Gastroesophageal sphincter (tissue), 3 donors: ENCODE results near the gene CENPK.

Experiments
- CTCF ChIP-seq, 4 experiments: fragments of 200-600 bp in 2 of 4; fragments of 450-650 bp in 2 of 4; sonication (generic) in 1 of 4; IDR thresholded peaks; one replicate each; pipeline ENCODE4 v1.5.1; 2017 to 2019; ENCODE audit warnings: antibody characterized with exemption in 4 of 4, mild to moderate bottlenecking in 2 of 4, moderate library complexity in 2 of 4
- POLR2A ChIP-seq, 2 donors: fragments of 450-650 bp; IDR thresholded peaks; one replicate each; pipeline ENCODE4 v1.6.1; 2017; ENCODE audit warnings: antibody characterized with exemption in 2 of 2, mild to moderate bottlenecking in 2 of 2, moderate library complexity in 1 of 2
- POLR2AphosphoS5 ChIP-seq: sonication (generic); formaldehyde crosslinking; IDR thresholded peaks from one replicate; pipeline ENCODE4 v1.6.1; 2017; ENCODE audit warnings: antibody characterized with exemption

- no peak for TF ChIP-seq CTCF (IDR thresholded peaks at IDR 0.05)
- no peak for TF ChIP-seq POLR2A (IDR thresholded peaks at IDR 0.05)
- no peak for TF ChIP-seq POLR2AphosphoS5
Observed at GRCh38 chr5:65611524-65611923, 48.6 kb upstream of the CENPK start.
